Nephron (organoid): Measurements from ENCODE around the gene KIAA0753.

Source experiments
- H3K27ac Mint-ChIP-seq, 3 experiments: 2 replicates each; pipeline ENCODE4 v1.8.0; 2020; ENCODE audit warnings: mixed read lengths in 3 of 3, mild to moderate bottlenecking in 2 of 3, moderate library complexity in 1 of 3
- H3K27me3 Mint-ChIP-seq: 2 replicates; pipeline ENCODE4 v1.8.0; 2021; ENCODE audit warnings: low read depth, mild to moderate bottlenecking, moderate library complexity, mixed read lengths
- H3K36me3 Mint-ChIP-seq: 2 replicates; pipeline ENCODE4 v1.8.0; 2020; ENCODE audit warnings: low read depth, mixed read lengths
- H3K4me1 Mint-ChIP-seq: 2 replicates; pipeline ENCODE4 v1.8.0; 2020; ENCODE audit warnings: mixed read lengths
- H3K4me3 Mint-ChIP-seq, 3 experiments: 2 replicates each; pipeline ENCODE4 v1.8.0; 2020; ENCODE audit warnings: mild to moderate bottlenecking in 3 of 3, mixed read lengths in 3 of 3, moderate library complexity in 2 of 3
- H3K9me3 Mint-ChIP-seq: 2 replicates; pipeline ENCODE4 v1.8.0; 2020; ENCODE audit warnings: mixed read lengths
- CTCF ChIP-seq, 3 experiments: fragments of 200-600 bp; sonication (generic); IDR thresholded peaks; one replicate each; pipeline ENCODE4 v1.5.0; 2021; ENCODE audit warnings: antibody characterized with exemption in 3 of 3; ENCODE audit not compliant: unreplicated experiment in 3 of 3

The KIAA0753 gene

DNA sequence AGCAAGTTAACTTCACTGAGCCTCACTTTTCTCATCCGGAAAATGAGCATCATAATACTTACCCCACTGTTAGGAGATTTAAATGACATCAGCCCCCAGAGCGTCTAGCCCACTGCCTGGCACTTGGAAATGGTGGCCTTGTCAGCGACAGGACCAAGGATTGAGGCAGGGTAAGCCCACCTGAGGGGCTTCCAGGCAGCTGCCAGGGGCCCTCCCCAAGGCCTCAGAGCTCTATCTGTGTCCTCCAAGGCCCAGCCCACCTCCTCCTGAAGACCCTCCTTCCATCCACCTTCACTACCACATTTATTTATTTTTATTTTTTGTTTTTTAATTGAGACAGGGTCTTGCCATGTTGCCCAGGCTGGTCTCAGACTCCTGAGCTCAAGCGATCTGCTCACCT, 97.9 kb downstream of the KIAA0753 start:
- Mint-ChIP-seq H3K9me3 (no peaks in the 10 kb centered on the region), H3K36me3 (peaks cover 4% of the 10 kb centered on the region), H3K27ac (peak overlapping the region; percentile 3 to 22 (median 7)), H3K4me3 (no peak overlapping the region), H3K27me3 (no peaks in the 10 kb centered on the region), H3K4me1 (peaks cover 46% of the 10 kb centered on the region)
- TF ChIP-seq CTCF (IDR thresholded peaks at IDR 0.05; ENCODE audit: unreplicated experiment in 3 of 3), result no peak

DNA sequence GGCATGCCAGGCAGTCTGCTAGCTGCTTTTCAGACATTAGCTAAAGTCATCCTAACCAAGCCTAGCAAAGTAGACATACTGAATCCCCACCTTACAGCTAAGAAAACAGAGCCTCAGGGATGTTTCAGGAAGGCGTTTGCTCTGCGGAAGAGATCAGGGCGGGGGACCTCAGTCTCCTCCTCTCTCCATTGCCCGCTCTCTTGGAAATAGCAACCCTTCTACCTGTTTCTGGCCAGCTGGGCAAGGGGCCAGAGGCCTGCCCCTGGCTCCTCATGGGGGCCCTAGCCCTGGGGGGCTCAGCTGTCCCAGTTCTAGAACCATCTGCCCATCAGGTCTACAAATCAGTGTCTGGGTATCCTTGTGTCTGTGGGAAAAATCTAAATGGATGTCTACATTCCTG, 98.6 kb downstream of the KIAA0753 start:
- Mint-ChIP-seq H3K4me1 (peaks cover 41% of the 10 kb centered on the region), H3K9me3 (no peaks in the 10 kb centered on the region), H3K4me3 (no peak overlapping the region), H3K36me3 (peaks cover 6% of the 10 kb centered on the region), H3K27me3 (no peaks in the 10 kb centered on the region), H3K27ac (peak overlapping the region in 2 of 3 experiments; percentile 3 to 22)
- TF ChIP-seq CTCF (IDR thresholded peaks at IDR 0.05; ENCODE audit: unreplicated experiment in 3 of 3), result no peak

- no peaks in the 10 kb centered on the region for H3K9me3 Mint-ChIP-seq
- TF ChIP-seq CTCF (IDR thresholded peaks at IDR 0.05; ENCODE audit: unreplicated experiment in 3 of 3), result no peak
- H3K36me3 Mint-ChIP-seq, result peaks cover 15% of the 10 kb centered on the region
These were observed 100.6 kb downstream of the KIAA0753 start for GRCh38 chr17:6539871-6540270.

GRCh38 chr17:6536566-6537065, 103.9 kb downstream of the KIAA0753 start:
- no peak overlapping the region for H3K27ac Mint-ChIP-seq
- no peak for TF ChIP-seq CTCF (IDR thresholded peaks at IDR 0.05; ENCODE audit: unreplicated experiment in 3 of 3)
- no peaks in the 10 kb centered on the region for H3K9me3 Mint-ChIP-seq
- H3K4me3 Mint-ChIP-seq, result no peak overlapping the region
- peaks cover 34% of the 10 kb centered on the region for H3K4me1 Mint-ChIP-seq
- peaks cover 4% of the 10 kb centered on the region for H3K27me3 Mint-ChIP-seq
- peaks cover 17% of the 10 kb centered on the region for H3K36me3 Mint-ChIP-seq

More at GRCh38 chr17:6539871-6540270, 100.6 kb downstream of the KIAA0753 start:
- Mint-ChIP-seq H3K27me3 (no peaks in the 10 kb centered on the region), H3K27ac (no peak overlapping the region), H3K4me1 (peaks cover 45% of the 10 kb centered on the region), H3K4me3 (no peak overlapping the region)

GRCh38 chr17:6536053-6536452, 104.5 kb downstream of the KIAA0753 start:
- Mint-ChIP-seq H3K27ac (no peak overlapping the region), H3K27me3 (peaks cover 4% of the 10 kb centered on the region), H3K4me3 (no peak overlapping the region), H3K36me3 (peaks cover 17% of the 10 kb centered on the region), H3K4me1 (peaks cover 29% of the 10 kb centered on the region), H3K9me3 (no peaks in the 10 kb centered on the region)
- TF ChIP-seq CTCF (IDR thresholded peaks at IDR 0.05; ENCODE audit: unreplicated experiment in 3 of 3), result no peak

DNA sequence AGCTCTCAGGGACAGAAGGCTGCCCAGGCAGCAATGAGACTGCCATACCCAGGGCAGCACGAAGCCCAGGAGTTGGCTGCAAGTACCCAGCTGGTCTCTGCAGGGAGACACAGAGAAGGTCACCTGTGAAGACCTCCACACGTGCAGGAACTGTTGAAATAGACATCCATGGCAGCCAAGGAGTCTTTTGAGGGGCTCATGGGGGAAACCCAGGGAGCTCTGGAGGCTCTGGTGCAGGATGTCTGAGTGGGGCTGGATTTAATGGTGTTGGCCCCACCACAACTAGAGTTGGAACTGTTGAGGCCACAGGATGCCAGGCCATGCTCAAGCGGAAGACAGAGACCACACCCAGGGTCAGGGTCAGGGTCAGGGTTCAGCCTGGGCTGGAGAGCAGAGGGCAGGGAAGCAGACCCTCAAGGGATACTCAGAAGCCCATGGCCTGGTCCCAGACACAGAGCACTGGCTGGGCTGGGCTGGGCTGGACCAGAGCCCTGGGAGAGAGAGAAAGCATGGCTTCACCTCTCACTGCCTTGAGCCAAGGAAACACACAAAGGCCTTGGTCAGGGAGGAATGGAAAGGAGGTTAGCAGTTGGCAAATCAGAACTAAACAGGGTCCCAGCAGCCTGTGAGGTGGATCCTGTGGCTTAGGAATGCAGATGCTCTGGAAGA, 105.5 kb downstream of the KIAA0753 start:
- Mint-ChIP-seq H3K36me3 (peaks cover 17% of the 10 kb centered on the region), H3K4me1 (peaks cover 27% of the 10 kb centered on the region), H3K9me3 (no peaks in the 10 kb centered on the region), H3K4me3 (no peak overlapping the region), H3K27me3 (peaks cover 4% of the 10 kb centered on the region), H3K27ac (peak overlapping the region in 1 of 3 experiments; percentile 29)
- no peak for TF ChIP-seq CTCF (IDR thresholded peaks at IDR 0.05; ENCODE audit: unreplicated experiment in 3 of 3)
